Kidney (tissue), 14 donors: ENCODE data around the gene RNASE4. TPM values are rescaled to one million over a fixed set of nuclear protein-coding genes. Genes with fewer than 3 reads are reported as not detected.
A peak's percentile ranks its signal among the peaks of the same experiment; 100 is the strongest.

Source experiments
- DNase-seq, 5 donors: peaks; one replicate each; pipeline ENCODE4 v3.0.0-alpha.2; 2013 to 2020
- FAIRE-seq: peaks from 2 replicates; lab custom pipeline; 2012; peaks lifted over from hg19 to GRCh38; lab: Jason Lieb, UNC
- H3K27ac ChIP-seq, 2 donors: one replicate each; pipeline ENCODE4 v1.7.0; 2013; ENCODE audit warnings: low read depth in 2 of 2, low read length in 2 of 2, inconsistent platforms in 1 of 2
- H3K27me3 ChIP-seq: one replicate; pipeline ENCODE4 v1.7.1; 2013; ENCODE audit warnings: low read length, inconsistent platforms; ENCODE audit not compliant: control insufficient read depth, insufficient read depth
- H3K36me3 ChIP-seq, 3 donors: one replicate each; pipeline versions ENCODE4 v1.7.0 to v1.7.1; 2013; ENCODE audit warnings: low read length in 3 of 3, control low read depth in 1 of 3, inconsistent platforms in 1 of 3; ENCODE audit not compliant: insufficient read depth in 3 of 3, control insufficient read depth in 2 of 3
- H3K4me1 ChIP-seq, 3 donors: one replicate each; pipeline versions ENCODE4 v1.7.0 to v1.7.1; 2013; ENCODE audit warnings: low read length in 3 of 3, inconsistent platforms in 1 of 3, low read depth in 1 of 3; ENCODE audit not compliant: control insufficient read depth in 2 of 3, insufficient read depth in 2 of 3
- H3K4me3 ChIP-seq, 3 donors: one replicate each; pipeline versions ENCODE4 v1.7.0 to v1.8.1; 2013; ENCODE audit warnings: low read length in 3 of 3, control low read depth in 1 of 3, inconsistent platforms in 1 of 3
- H3K9ac ChIP-seq, 3 donors: one replicate each; pipeline versions ENCODE4 v1.7.0 to v1.7.1; 2013; ENCODE audit warnings: low read length in 3 of 3, control low read depth in 1 of 3, inconsistent platforms in 1 of 3
- H3K9me3 ChIP-seq, 3 donors: one replicate each; pipeline versions ENCODE4 v1.7.0 to v1.7.1; 2013; ENCODE audit warnings: low read length in 3 of 3, control low read depth in 1 of 3, inconsistent platforms in 1 of 3; ENCODE audit not compliant: control insufficient read depth in 2 of 3, insufficient read depth in 1 of 3
- intact Hi-C: fragments of 100-400 bp; cut with DNase I; formaldehyde crosslinking; loops from one replicate; pipeline ENCODE4 v1.11.1; 2022
- polyA plus RNA-seq: library from polyadenylated mRNA; stranded (reverse); fragments of 350-450 nt; fragmentation: Illumina TruSeq; extraction: RNeasy Lipid Tissue Mini Kit (QIAGEN cat#74804); gene quantifications from one replicate; pipeline ENCODE4 v1.2.3, GENCODE V29; 2014; ENCODE audit warnings: low read depth, low replicate concordance; ENCODE audit not compliant: insufficient read depth
- total RNA-seq: library from RNA; stranded (reverse); fragmentation: NEBNext Ultra II Directional; extraction: Animal tissue kit (Norgen Biotek cat#: 25700); gene quantifications from one replicate; pipeline ENCODE4 v1.2.1, GENCODE V29; 2021
- TF ChIP-seq, protein P1 (sequence below): IDR thresholded peaks from 3 replicates; pipeline ENCODE4 v1.5.1; 2012; ENCODE audit warnings: mild to moderate bottlenecking, moderate library complexity, borderline replicate concordance; ENCODE audit not compliant: insufficient read depth; ENCODE audit errors: extremely low read depth
- donor health status: control.
- donor health status: control.
- donor health status: control.
- donor health status: control.
- donor health status: control.
- donor health status: DM: yes; HTN: yes; CAD: no.
- donor health status: Normal renal cell carcinoma (clear cell type).

RNASE4 gene
- total and polyA plus RNA-seq, 2 donors from 2014 or later, result 22.8 to 40.4 TPM

DNA sequence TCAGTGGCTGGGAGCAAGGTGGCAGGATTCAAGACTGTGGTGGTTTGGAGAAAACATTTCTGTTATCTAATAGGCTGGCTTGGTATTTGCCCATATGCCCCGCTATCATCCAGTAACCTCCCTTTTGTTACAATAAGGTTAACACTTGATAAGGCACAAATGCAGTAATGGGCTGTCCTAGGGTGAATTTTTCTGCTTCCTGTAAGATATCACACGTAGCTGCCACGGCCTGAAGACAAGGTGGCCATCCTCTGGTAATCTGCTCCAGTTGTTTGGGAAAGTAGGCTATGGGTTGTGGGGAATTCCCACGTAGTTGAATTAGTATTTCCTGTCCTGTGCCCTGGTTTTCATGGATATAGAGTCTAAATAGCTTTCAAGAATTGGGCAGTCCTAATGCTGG lies 27.3 kb downstream of the RNASE4 start:
- Histone ChIP-seq H3K9ac (no peak overlapping the region), H3K9me3 (no peaks in the 10 kb centered on the region), H3K4me3 (no peak overlapping the region), H3K27ac (no peak overlapping the region), H3K27me3 (no peaks in the 10 kb centered on the region), H3K36me3 (no peaks in the 10 kb centered on the region), H3K4me1 (peaks cover 0 to 39% (median 6%) of the 10 kb centered on the region in 3 donors)
- TF ChIP-seq, protein P1, sequence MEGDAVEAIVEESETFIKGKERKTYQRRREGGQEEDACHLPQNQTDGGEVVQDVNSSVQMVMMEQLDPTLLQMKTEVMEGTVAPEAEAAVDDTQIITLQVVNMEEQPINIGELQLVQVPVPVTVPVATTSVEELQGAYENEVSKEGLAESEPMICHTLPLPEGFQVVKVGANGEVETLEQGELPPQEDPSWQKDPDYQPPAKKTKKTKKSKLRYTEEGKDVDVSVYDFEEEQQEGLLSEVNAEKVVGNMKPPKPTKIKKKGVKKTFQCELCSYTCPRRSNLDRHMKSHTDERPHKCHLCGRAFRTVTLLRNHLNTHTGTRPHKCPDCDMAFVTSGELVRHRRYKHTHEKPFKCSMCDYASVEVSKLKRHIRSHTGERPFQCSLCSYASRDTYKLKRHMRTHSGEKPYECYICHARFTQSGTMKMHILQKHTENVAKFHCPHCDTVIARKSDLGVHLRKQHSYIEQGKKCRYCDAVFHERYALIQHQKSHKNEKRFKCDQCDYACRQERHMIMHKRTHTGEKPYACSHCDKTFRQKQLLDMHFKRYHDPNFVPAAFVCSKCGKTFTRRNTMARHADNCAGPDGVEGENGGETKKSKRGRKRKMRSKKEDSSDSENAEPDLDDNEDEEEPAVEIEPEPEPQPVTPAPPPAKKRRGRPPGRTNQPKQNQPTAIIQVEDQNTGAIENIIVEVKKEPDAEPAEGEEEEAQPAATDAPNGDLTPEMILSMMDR, result no peak
- intact Hi-C loops, result no loop called here
- DNase-seq (no peak), FAIRE-seq (no peak)

DNA sequence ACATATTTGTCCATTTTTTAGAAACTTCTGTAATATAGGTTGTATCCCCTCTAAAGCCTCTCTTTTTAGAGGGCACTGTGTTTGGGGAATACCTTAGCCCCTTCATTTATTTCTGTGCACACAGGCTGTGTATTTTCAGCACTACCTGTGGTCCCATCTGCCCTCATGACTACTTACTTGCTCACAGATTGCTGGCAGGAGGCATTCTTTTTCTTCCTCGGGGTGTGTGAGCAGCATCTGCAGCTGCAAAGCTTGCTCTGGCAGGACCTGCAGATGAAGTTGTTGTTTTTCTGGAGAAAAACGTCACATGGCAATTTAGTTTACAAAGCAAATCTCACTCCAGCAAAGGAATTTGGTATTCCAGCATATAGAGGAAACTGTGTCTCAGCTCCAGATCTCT lies 28.5 kb downstream of the RNASE4 start:
- intact Hi-C loops, result no loop called here
- Histone ChIP-seq H3K27ac (no peak overlapping the region), H3K9me3 (no peaks in the 10 kb centered on the region), H3K27me3 (no peaks in the 10 kb centered on the region), H3K4me1 (peaks cover 0 to 36% (median 6%) of the 10 kb centered on the region in 3 donors), H3K4me3 (no peak overlapping the region), H3K36me3 (no peaks in the 10 kb centered on the region), H3K9ac (no peak overlapping the region)
- DNase-seq (no peak), FAIRE-seq (no peak)
- TF ChIP-seq, protein P1, result no peak

DNA sequence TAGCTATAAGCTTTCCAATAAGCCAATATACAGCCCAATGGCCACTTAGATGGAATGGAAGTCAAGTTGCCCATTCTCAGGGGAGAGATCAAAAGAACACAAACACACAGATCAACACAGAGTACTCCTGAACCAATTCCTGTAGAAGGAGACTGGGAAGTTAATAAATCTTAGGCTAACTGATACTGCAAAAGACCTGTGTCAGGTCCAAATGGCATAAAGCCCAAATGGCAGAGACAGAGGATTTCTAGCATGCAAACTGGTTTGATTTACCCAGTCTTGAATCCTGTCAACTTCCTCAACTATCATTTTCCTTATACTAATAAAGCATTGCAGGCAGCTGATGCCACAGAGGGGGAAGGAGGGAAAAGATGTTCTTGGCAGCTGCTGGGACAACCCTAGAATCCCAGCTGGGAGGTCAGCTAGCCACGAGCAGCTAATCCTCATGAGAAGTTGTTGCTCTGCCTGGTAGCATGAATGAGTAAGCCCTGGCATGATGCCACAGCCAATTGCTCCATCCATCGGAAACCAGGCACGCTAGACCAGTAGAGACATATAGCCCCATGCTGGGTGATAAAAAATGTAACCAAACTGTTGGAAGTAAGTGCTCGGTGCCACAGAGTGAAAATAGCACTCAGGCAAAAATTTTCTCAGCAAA lies 30.4 kb downstream of the RNASE4 start:
- Histone ChIP-seq H3K9ac (no peak overlapping the region), H3K27me3 (no peaks in the 10 kb centered on the region), H3K4me1 (peaks cover 0 to 23% (median 12%) of the 10 kb centered on the region in 3 donors), H3K9me3 (no peaks in the 10 kb centered on the region), H3K4me3 (no peak overlapping the region), H3K36me3 (no peaks in the 10 kb centered on the region), H3K27ac (no peak overlapping the region)
- DNase-seq (peak in 1 of 5 donors; percentile 76), FAIRE-seq (no peak)
- TF ChIP-seq, protein P1, result no peak
- intact Hi-C loops, result no loop called here

DNA sequence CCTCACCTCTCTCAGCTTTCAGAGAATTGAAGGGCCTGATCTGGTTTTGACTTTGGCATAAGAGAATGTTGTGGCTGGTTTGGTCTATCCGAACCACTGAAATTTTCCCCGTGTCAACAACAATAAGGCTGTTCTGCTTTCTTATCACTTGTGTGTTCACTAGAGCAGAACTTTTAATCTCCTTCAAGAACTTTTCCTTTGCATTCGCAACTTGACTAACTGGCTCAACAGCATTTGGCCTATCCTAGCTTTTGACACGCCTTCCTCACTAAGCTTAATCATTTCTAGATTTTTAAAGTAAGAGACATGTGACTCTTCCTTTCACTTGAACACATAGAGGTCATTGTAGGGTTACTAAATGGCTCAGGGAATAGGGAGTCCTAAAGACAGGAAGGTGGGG lies 35.4 kb downstream of the RNASE4 start:
- Histone ChIP-seq H3K36me3 (no peaks in the 10 kb centered on the region), H3K27ac (peak overlapping the region; percentile 54 to 72), H3K4me1 (peaks cover 2 to 6% (median 5%) of the 10 kb centered on the region in 3 donors), H3K27me3 (no peaks in the 10 kb centered on the region), H3K9ac (no peak overlapping the region), H3K9me3 (no peaks in the 10 kb centered on the region), H3K4me3 (no peak overlapping the region)
- TF ChIP-seq, protein P1, result no peak
- FAIRE-seq (peak; percentile 29), DNase-seq (peak in 4 of 5 donors; percentile 37 to 84 (median 60))
- intact Hi-C loops, result no loop called here
